ENCODE measurements around the gene SLC26A9. TPM values are rescaled to one million over a fixed set of nuclear protein-coding genes. Genes with fewer than 3 reads are reported as not detected.

Gene SLC26A9, protein sequence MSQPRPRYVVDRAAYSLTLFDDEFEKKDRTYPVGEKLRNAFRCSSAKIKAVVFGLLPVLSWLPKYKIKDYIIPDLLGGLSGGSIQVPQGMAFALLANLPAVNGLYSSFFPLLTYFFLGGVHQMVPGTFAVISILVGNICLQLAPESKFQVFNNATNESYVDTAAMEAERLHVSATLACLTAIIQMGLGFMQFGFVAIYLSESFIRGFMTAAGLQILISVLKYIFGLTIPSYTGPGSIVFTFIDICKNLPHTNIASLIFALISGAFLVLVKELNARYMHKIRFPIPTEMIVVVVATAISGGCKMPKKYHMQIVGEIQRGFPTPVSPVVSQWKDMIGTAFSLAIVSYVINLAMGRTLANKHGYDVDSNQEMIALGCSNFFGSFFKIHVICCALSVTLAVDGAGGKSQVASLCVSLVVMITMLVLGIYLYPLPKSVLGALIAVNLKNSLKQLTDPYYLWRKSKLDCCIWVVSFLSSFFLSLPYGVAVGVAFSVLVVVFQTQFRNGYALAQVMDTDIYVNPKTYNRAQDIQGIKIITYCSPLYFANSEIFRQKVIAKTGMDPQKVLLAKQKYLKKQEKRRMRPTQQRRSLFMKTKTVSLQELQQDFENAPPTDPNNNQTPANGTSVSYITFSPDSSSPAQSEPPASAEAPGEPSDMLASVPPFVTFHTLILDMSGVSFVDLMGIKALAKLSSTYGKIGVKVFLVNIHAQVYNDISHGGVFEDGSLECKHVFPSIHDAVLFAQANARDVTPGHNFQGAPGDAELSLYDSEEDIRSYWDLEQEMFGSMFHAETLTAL
- under 0.01 TPM in 1 of 2 replicates, not detected in the other for total RNA-seq

DNA sequence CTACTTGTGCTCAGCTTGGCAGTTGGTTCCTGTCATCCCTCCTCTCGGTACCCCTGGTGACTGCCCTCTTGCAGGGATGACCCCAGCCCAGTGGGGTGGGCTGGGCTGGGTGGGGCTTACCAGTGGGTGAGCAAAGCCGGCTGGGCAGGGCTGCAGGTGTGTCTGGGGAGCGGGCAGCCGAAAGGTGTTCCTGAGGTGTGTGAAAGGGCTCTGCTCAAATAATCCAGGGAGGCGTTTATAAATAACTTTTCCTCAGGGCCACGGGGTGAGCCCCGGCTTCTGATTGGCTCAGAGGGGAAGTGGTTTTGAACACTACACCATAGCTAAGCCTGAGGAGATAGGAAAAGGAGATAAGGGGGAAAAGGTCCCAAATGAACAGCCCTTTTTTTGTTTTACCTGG lies at the start of gene SLC26A9:
Gene SLC26A9 (minus strand): TSS at position 212 of the 400 bp plus-strand sequence. CDS start 7,636 bp downstream, outside the sequence.

Other genes with a start within 250 kb of the SLC26A9 start
- 136 and 179 TPM in 2 replicates for gene NUCKS1, start 193.3 kb downstream of the SLC26A9 start, total RNA-seq
- 22.2 and 31.0 TPM in 2 replicates for gene RAB29, start 168.0 kb downstream of the SLC26A9 start, total RNA-seq
- 11.1 and 23.4 TPM in 2 replicates for gene SLC41A1, start 130.3 kb downstream of the SLC26A9 start, total RNA-seq
- gene PM20D1, start 93.3 kb downstream of the SLC26A9 start, total RNA-seq = under 0.01 TPM in 1 of 2 replicates, not detected in the other
- gene RAB7B, start 59.9 kb upstream of the SLC26A9 start, total RNA-seq = 0.10 TPM in 1 of 2 replicates, not detected in the other
- under 0.01 TPM in 1 of 2 replicates, not detected in the other for gene CTSE, start 80.4 kb upstream of the SLC26A9 start, total RNA-seq
- gene RHEX, start 109.7 kb upstream of the SLC26A9 start, total RNA-seq = not detected in 2 replicates
- gene AVPR1B, start 173.9 kb upstream of the SLC26A9 start, total RNA-seq = not detected in 2 replicates